Measurements from ENCODE around the gene NCOA3. TPM values are rescaled to one million over a fixed set of nuclear protein-coding genes. Genes with fewer than 3 reads are reported as not detected.

Gene NCOA3
- total RNA-seq, 8 experiments from 2014 or later = 24.4 to 81.9 (median 31.1) TPM

- in situ Hi-C loops (cut with MboI; ENCODE audit: low pct_unique_long_range_greater_than_20kb in 2 of 9, low sequenced_read_pairs in 9 of 9, unreplicated experiment in 9 of 9) = no loop called here
- Histone ChIP-seq H3K4me1 (replicated peaks in 1 of 2) (no peaks in the 10 kb centered on the region), H3K27ac (no peak overlapping the region), H3K4me3 (no peak overlapping the region)
- 9 to 100% (median 93%) methylated on average over 2 to 15 of the region's 15 CpGs; no CpG with 5 or more reads in 5 of the 10 experiments for WGBS, 10 experiments
- ATAC-seq (replicated peaks in 6 of 8) = peak in 2 of 8 experiments; percentile 52 to 91
Measured at GRCh38 chr20:47701612-47702011, 199.9 kb downstream of the NCOA3 start.

DNA sequence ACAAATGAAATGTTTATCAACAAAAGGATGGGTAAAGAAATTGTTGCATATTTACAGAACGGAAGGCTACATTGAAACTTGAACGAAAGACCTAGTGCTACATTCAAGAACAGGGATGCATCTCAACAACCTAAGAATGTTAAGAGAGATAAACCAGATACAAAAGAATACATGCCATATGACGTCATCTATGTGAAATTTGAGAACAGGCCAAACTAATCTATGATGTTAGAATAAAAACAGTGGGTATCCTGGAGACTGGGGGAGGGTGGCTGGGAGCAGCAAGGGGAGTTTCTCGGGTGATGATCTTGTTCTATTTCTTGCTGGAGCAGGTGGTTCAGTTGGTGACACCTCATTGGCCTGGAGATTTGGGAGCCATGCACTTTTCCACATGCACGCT lies 202.1 kb downstream of the NCOA3 start:
- Histone ChIP-seq H3K4me1 (replicated peaks in 1 of 2) (no peaks in the 10 kb centered on the region), H3K27ac (no peak overlapping the region), H3K4me3 (no peak overlapping the region)
- WGBS, 10 experiments = 0 to 100% (median 83%) methylated on average over 1 to 5 of the region's 5 CpGs; no CpG with 5 or more reads in 1 of the 10 experiments
- in situ Hi-C loops (cut with MboI; ENCODE audit: low pct_unique_long_range_greater_than_20kb in 2 of 9, low sequenced_read_pairs in 9 of 9, unreplicated experiment in 9 of 9) = no loop called here
- peak in 2 of 8 experiments; percentile 5 to 13 for ATAC-seq (replicated peaks in 6 of 8)

DNA sequence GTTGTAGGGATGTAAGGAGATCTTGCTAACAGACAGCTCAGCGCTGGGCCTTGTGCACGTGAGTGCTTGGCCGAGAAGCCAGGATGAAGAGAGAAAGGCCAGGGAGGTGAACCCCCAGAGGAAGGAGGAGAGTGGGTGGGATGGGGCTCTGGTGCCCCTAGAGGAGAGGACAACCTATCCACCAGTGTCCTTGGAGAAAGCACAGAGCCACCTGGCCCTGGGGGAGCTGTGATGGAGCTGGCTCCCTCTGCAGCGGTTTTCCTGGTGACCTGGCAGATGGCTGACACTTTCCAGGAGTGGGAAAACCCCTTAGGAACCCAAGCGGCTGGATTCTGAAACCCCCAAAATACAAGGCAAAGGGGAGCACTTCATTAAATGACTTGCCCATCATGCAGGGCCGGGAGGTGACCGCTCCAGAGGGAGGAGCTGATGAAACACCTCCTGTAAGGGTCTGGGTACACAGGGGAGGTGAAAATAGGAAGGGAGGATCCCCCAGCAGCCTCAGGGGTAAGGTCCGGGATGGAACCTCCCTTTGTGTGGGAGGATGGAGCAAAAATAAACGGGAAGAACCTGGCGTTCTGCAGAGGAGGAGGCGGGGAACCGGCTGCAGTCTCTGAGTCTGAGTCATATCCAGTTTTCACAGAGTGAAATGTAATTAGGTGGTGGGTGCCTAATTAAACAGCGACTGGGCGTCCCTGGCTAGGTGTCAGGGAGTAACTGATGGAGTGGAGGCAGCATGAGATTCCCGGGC lies 203.2 kb downstream of the NCOA3 start:
- H3K4me1 ChIP-seq (replicated peaks in 1 of 2) = no peaks in the 10 kb centered on the region
- H3K27ac ChIP-seq = no peak overlapping the region
- in situ Hi-C loops (cut with MboI; ENCODE audit: low pct_unique_long_range_greater_than_20kb in 2 of 9, low sequenced_read_pairs in 9 of 9, unreplicated experiment in 9 of 9) = no loop called here
- peak in 7 of 8 experiments; percentile 18 to 78 (median 48) for ATAC-seq (replicated peaks in 6 of 8)
- H3K4me3 ChIP-seq = no peak overlapping the region
- WGBS, 10 experiments = 0 to 95% (median 79%) methylated on average over 1 to 10 of the region's 15 CpGs; no CpG with 5 or more reads in 2 of the 10 experiments

- H3K4me3 ChIP-seq = no peak overlapping the region
- ATAC-seq (replicated peaks in 6 of 8) = no peak
- no peak overlapping the region for H3K27ac ChIP-seq
- 40 to 100% (median 93%) methylated on average over 2 to 6 of the region's 7 CpGs; no CpG with 5 or more reads in 6 of the 10 experiments for WGBS, 10 experiments
- H3K4me1 ChIP-seq (replicated peaks in 1 of 2) = no peaks in the 10 kb centered on the region
- in situ Hi-C loops (cut with MboI; ENCODE audit: low pct_unique_long_range_greater_than_20kb in 2 of 9, low sequenced_read_pairs in 9 of 9, unreplicated experiment in 9 of 9) = no loop called here
Measured at GRCh38 chr20:47705497-47705856, 203.8 kb downstream of the NCOA3 start.

- in situ Hi-C loops (cut with MboI; ENCODE audit: low pct_unique_long_range_greater_than_20kb in 2 of 9, low sequenced_read_pairs in 9 of 9, unreplicated experiment in 9 of 9) = no loop called here
- Histone ChIP-seq H3K4me1 (replicated peaks in 1 of 2) (no peaks in the 10 kb centered on the region), H3K27ac (no peak overlapping the region), H3K4me3 (no peak overlapping the region)
- WGBS, 10 experiments = 20 to 100% (median 95%) methylated on average over 1 to 4 of the region's 5 CpGs; no CpG with 5 or more reads in 1 of the 10 experiments
- ATAC-seq (replicated peaks in 6 of 8) = no peak
Measured at GRCh38 chr20:47706345-47706744, 204.7 kb downstream of the NCOA3 start.

Other genes starting within 250 kb of the NCOA3 start
- gene ZMYND8, start 145.2 kb upstream of the NCOA3 start, total RNA-seq = 10 to 100 TPM; 18.1 to 90.8 (median 36.7) TPM

All from motor neuron (in vitro differentiated cells).